HG03565 (cell line): ENCODE results near the gene EPB41L4B.
A peak's percentile ranks its signal among the peaks of the same experiment; 100 is the strongest.

Experiments
- ATAC-seq: cut with Tn5 transposase; IDR thresholded peaks from one replicate; pipeline ENCODE4 v1.9.1; 2021; ENCODE audit warnings: mild to moderate bottlenecking, moderate library complexity; ENCODE audit not compliant: unreplicated experiment

The EPB41L4B gene

GRCh38 chr9:109206670-109207069 is 114.2 kb downstream of the EPB41L4B start:
- ATAC-seq: no peak

DNA sequence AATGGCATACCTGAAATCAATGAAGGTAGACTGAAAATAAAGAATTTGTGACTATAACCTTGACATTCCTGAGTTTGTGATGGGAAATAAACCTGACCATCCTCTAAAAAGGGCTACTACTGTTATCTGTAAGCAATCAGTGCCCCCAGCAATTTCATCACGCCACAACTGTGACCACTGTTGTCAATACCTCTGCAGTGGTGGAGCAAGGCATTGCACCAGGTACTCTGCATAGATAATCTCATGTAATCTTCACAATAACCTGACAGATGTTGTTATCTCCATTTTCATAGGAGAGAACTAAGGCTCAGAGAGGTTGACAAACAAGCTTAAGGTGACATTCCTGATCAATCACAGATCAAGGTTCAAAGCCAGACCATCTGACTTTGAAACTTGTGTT is 115.3 kb downstream of the EPB41L4B start:
- ATAC-seq: no peak

DNA sequence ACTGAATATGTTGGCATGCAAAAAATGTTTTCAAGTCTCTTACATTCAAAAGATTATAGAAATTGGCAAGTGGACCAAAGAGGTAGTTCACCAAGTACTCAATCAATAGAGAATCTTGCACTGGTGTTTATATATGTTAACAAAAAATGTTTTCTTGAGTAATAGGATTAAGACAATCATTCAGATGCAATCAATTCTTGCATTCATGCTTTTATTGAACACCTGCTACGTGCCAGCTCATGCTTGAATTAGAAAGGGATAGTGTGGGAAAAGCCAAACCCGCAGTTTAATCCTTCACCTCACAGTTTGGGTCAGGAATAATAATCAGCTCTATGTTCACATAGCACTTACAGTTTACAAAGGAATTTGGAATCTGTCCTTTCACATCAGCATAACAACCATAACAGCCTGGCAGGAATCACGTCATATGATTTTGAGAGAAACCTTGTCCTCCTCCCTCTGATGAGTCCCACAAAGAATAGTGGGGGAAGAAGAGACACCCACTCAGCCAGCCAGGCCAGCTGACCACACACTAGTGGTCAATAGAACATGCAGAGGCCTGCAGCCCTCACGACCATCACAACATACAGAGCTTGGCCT is 117.0 kb downstream of the EPB41L4B start:
- no peak for ATAC-seq

- ATAC-seq: no peak
Measured at GRCh38 chr9:109199676-109200075, 121.2 kb downstream of the EPB41L4B start.

DNA sequence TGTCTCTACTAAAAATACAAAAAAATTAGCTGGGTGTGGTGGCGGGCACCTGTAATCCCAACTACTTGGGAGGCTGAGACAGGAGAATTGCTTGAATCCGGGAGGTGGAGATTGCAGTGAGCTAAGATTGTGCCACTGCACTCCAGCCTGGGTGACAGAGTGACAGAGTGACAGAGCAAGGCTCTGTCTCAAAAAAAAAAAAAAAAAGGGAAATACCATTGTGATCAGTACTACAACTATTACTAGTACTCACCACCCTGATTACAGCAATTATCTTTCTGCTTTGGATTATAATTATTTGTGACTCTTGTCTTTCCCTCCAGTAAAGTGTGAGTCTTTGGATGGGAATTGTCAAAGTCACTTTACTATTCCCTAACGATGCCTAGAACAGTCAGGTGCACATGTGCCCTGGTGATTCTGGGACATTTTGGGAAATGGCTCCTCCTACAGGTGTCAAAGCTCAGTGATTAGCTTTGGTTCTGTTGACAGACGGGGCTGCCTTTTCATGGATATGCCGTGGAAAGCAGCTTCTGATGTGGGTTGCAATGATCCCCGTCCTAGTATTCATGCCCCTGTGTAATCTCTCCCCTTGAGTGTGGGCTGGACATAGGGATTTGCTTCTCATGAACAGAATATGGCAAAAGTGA is 122.0 kb downstream of the EPB41L4B start:
- no peak for ATAC-seq

DNA sequence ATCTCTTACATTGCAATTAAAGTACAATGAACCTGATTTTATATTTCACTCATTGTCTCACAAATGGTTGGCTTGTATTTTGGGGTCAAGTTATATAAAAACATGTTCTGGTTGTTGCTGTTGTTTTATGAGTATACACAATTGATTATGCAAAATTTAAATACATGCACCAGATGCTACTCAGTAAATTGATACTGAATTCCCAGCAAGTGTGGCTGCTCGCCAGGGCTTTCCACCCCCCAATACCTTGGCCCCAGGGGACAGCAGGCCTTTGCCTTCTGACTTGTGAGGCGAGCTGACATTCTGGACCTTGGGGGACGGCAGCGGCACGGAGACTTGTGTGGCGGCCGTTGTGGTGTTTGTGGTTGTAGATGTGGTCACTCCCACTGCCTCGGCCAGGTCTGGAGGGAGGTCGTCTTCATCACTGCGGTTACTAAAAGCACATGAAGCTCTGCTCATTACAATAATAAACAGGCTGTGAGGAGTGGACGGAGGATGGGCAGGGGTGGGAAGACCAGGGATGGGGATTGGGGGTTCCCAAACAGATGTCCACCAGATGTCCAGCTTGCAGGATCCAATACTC is 126.8 kb downstream of the EPB41L4B start:
- no peak for ATAC-seq

GRCh38 chr9:109192732-109193361 is 128.0 kb downstream of the EPB41L4B start:
- no peak for ATAC-seq

DNA sequence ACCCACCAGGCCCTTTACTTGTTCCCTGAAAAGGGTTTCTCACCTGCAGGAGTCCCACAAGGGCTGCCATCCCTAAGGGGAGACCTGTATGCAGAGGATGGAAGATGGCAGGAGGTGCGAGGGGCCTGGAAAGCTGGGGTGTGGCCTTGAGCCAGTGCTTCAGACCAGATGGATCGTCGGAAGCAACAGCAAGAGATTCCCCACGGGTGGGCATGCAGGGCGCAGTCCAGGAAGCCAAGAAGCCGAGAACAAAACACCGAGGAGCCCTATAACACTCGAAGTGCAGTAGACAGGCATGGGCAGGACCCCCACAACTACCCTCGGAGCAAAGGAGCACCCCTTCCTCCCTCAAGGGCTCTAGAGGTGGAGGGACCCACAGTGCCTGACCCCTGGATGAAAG is 129.1 kb downstream of the EPB41L4B start:
- no peak for ATAC-seq

- no peak for ATAC-seq
Measured at GRCh38 chr9:109190151-109190550, 130.7 kb downstream of the EPB41L4B start.

GRCh38 chr9:109186857-109187520 is 133.9 kb downstream of the EPB41L4B start:
- no peak for ATAC-seq

DNA sequence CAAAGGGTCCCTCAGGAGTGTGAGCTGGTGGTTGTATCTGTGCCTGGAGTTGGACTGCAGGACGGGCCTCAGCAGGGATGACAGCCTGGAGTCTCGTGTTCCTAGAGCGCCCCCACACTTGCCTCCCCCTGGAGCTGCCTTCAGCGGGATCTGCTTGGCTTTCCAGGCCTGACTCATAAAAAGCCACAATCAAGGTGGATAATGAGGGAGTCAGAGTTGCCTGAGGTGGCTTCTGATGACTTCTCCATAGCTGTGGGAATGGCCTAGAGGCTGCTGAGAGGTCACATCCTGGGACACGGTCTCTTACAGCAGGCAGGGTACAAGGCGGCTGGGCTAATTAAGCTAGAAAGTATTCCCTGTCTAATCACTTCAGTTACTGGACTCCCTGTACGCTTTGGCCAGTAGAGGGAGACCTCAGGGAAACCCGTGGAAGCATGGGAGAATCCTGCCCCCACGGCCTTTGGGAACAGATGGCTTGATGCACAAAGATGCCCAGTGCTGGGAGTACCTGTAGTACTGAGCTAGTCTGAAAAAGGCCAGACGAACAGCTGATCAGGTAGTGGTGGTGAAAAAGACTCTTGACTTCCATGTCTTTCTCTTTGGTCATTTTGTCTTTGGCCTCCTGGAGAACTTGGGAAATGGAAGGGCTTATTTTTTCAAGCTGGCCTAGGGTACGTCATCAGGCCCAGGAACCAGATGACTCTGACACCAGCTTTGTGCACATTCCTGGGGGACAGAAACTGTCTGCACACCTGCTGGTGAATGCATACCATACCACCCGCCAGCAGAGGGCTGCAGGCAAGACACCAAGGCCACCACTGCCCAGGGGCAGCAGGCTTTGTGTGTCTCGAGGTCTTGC is 137.7 kb downstream of the EPB41L4B start:
- ATAC-seq: no peak

- no peak for ATAC-seq
Measured at GRCh38 chr9:109182550-109182939, 138.3 kb downstream of the EPB41L4B start.

GRCh38 chr9:109181284-109181683 is 139.6 kb downstream of the EPB41L4B start:
- ATAC-seq: peak; percentile 77

GRCh38 chr9:109179801-109180523 is 140.9 kb downstream of the EPB41L4B start:
- ATAC-seq: no peak

- ATAC-seq: no peak
Measured at GRCh38 chr9:109176963-109177362, 143.9 kb downstream of the EPB41L4B start.

DNA sequence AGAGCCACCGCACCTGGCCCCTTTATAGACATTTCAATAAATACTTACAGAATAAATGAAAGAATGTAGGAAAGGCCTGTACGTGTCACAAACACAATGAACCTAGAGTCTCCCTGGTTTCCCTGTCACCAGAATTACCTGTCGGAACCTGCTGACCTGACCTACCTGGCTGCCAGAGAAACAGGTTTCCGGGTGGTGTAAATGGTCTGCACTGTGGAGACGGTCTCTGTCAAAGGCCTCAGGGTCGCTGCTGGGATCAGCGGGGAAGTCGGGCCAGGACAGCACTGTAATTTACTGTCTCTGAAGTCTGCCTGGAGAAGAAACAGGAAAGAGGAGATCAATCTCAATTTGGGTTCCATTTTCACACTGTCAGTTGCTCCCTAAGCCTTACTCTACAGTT is 144.5 kb downstream of the EPB41L4B start:
- no peak for ATAC-seq

GRCh38 chr9:109172935-109173334 is 147.9 kb downstream of the EPB41L4B start:
- no peak for ATAC-seq

DNA sequence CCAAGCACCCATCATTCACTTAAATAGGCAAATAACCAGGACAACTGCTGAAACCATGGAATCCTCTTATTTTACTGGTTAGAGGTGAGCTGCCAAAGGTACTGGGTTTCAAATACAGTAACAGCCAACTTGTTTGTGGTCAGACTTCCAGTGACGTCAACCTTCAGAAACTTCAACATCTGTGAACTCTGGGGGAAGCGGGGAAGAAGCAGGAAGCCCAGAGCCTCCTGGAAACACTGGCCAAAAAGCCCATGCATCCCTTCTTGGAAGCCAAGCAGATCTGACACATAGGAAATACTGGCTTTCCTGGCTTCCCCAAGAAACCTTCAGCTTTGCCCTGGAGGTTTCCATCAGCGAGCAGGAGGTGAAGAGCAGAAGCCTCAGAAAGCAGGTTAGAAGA is 148.9 kb downstream of the EPB41L4B start:
- no peak for ATAC-seq

DNA sequence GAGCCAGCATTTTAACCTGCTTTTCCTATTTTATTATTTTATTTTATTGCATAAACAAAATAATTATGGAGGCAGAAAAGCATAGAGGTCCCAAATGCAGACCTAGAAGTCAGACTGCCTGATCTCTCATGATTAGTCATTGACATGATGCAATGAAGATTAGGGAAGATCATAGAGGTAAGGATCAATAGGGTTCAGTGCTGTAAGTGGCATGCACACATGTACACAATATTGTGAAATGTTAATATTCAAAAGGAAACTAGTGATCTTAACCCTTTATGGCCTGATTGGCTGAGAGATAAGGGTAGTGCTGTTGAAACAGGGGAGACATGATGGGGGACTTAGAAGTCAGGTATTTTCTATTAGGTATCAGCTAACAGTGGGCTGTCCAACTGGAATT is 152.7 kb downstream of the EPB41L4B start:
- ATAC-seq: no peak

DNA sequence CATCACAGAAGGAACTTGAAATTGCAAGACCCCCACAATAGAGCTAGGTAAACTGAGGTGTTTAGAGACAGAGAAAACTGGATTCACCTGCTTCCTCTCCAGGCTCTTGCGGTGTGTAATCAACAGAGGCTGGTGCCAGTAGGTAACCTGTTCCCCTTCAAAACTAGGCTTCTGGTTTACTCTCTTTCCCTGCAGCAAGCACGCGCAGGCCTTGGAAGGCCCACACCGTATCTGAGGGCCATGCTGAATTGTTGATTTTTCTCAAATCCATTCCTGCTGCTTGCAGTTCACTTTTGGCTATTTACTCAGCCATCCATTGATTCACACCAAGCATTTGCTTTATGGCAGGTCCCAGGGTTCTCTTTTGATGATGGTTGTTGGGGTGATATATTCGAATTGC is 153.1 kb downstream of the EPB41L4B start:
- ATAC-seq: no peak
